ENCODE data around the gene POTEF. TPM values are rescaled to one million over a fixed set of nuclear protein-coding genes. Genes with fewer than 3 reads are reported as not detected.
"Not testable (repeated sequence)": the region's sequence is repeated elsewhere in the genome, so short reads cannot be mapped to it uniquely, and the experiment has no call there.

The POTEF gene
- under 1 TPM in 2 of 5 donors, not detected in 3; 0.12 to 0.18 TPM for polyA plus RNA-seq (ENCODE audit: insufficient read depth in 1 of 5, insufficient read length in 5 of 5, low replicate concordance in 1 of 5)
- long read RNA-seq, donor 1: 0 reads
- long read RNA-seq, donor 2: 0 reads
- long read RNA-seq, donor 3: 0 reads
- long read RNA-seq, donor 4: 0 reads
- long read RNA-seq, donor 5: 0 reads
- long read RNA-seq, donor 6: 0 reads
- long read RNA-seq, donor 7: 0 reads
- long read RNA-seq, donor 8: 0 reads

DNA sequence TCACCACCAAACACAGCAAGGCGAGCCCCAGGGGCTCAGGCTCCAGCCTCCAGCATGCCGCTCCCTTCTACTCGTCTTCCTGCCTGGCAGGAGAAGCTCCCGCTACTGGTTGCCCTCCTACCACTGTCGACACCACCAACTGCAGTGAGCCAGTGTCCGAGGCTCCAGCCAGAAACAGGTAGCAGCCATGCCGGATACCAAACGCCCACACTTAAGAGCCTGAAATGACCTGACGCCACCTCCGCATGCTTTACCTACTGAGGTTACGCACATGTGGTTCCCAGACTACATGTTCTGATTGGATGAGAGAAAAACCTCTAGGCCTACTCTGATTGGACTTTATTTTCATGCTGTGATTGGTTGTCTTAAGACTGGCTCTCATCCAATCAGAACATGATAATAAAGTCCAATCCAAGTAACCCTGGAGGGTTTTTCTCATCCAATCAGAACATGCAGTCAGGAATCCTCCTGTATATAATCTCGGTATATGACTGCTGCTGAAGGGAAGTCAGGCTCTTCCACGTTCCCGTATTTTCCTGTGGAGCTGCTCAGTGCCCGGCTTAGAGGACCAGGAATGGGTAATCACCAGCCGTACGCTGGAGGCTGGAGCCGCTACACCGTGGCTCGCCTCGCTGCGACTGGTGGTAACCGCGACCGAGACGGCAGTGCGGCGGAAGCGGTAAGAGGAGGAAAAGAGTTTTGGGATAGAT is at the start of gene POTEF:
Gene POTEF, minus strand, starts transcription at position 103 of the 710 bp plus-strand sequence. CDS start 8,707 bp downstream, outside the sequence.
- DNase-seq: not testable (repeated sequence)

DNA sequence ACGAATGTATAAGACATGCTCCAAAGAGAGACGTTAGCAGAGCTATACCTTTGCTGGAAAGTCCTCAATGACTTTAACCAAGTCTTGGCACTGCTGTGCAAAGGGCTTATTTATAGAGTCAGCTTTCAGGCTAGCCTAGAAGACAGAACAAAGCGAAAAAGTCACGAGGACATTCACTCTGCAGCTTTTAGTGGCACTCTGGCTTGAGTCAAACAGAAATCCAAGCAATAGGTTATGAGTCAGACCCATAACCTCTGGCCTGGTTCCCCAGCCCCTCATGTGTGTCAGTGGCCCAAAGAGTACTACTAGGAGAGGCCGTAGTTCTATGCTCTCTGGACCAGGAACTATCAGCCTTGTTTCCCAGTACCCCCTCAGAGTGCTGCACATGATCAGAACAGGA is 45.8 kb upstream of the POTEF start:
- not testable (repeated sequence) for DNase-seq

DNA sequence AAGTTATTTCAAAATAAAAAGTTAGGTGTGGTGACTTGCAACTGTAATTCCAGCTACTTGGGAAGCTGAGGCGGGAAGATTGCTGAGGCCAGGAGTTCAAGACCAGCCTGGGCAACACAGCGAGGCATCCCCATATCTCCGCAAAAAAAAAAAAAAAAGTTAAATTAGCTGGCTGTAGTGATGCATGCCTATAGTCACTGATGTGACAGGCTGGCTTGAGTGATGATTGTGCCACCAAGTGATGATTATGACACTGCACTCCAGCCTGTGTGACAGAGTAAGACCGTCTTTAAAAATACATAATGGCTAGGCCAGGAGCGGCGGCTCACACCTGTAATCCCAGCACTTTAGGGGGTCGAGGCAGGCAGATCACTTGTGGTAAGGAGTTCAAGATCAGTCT is 40.9 kb upstream of the POTEF start:
- no peak for DNase-seq

DNA sequence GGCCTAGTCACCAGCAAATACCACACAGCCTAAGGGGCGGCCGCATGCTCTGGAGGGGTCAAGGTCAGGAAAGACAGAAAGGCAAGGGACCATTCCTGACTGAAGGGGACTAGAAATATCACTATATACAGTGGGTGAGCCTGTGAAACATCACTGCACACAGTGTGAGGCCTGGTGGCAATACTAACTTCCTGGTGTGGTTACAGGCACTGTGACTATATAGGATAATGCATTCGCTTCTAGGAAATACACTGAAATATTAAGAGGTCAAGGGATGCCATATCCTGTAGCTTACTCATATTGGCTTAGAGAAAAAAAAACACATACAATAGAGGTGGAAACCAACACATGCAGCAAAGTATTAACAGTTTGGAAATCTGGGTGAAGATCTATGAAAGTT is 40.1 kb upstream of the POTEF start:
- DNase-seq: not testable (repeated sequence)

DNA sequence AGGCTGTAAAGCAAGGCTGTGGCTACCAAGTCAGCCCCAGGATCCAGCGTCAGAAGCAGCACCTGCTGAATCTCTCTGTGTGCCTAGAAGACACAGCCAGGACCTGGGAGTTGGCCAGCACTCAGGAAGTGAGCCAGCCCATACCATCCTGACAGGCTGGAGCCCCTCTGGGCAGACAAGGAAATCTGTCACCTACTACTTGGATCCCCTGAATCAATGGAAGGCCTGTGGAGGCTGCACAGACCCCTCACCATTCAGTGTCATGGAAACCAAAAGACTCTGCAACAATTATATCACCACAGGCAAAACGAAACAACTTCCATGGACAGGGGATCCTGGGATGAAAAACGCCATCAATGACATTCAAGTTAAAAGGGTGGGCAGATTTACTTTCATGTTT is 37.6 kb upstream of the POTEF start:
- DNase-seq: not testable (repeated sequence)

DNA sequence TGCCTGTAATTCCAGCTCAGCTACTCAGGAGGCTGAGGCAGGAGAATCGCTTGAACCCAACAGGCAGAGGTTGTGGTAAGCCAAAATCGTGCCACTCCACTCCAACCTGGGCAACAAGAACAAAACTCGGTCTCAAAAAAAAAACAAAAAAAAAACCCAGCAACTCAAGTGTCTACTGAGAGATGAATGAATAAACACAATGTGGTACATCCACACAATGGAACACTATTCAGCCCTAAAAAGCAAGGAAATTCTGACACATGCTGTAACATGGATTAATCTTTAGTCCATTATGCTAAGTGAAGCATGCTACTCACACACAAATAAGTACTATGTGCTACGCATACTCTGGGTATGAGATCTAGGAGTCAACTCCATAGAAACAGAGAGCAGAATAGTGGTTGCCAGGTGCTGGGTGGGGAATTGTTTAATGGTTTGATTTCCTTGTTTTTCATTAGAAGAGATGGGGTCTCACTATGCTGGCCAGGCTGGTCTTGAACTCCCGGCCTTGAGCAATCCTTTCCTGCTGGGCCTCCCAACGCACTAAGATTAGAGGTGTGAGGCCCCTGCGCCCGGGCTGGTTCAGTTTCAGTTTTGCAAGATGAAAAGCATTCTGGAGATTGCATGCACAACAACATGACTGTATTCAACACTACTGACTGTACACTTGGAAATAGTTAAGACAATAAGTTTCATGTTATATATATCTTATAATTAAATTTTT is 36.4 kb upstream of the POTEF start:
- no peak for DNase-seq

DNA sequence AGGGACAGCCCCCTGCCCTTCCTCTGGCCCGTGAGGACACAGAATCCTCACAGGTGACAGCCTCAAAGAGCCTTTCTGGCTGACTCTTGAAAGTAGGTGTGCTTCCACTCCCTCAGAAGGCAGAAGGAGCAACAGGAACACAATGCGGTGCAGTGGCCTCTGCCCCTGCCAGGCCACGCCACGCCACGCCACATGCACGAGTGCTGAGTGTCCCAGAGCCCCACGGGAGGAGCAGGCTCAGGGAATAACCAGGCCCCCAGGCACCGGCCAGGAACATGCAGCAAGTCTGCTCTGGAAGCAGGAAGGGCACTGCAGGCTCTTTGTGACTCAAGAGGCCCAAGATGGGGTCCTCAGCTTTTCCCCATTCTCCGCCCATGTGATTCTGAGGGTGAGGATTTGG is 33.9 kb upstream of the POTEF start:
- DNase-seq: no peak

DNA sequence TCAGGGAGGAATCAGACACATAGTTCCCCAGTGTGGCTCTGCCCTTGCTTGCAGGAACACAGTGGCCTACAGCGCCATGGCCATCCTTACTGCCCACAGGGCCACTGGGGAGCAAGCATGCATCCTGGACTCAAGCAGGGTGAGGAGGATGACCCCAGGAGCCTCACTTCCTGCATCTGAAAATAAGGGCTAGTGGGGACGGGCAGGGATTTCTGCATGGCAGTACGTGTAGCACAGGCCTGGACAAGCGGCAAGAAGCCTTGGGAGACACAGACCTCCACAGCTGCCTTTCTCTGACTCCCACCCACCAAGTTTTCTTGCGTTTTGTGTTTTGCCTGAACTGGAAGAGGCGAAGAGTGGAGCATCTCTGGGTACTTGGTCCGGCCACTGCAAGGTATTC is 33.5 kb upstream of the POTEF start:
- DNase-seq: not testable (repeated sequence)

DNA sequence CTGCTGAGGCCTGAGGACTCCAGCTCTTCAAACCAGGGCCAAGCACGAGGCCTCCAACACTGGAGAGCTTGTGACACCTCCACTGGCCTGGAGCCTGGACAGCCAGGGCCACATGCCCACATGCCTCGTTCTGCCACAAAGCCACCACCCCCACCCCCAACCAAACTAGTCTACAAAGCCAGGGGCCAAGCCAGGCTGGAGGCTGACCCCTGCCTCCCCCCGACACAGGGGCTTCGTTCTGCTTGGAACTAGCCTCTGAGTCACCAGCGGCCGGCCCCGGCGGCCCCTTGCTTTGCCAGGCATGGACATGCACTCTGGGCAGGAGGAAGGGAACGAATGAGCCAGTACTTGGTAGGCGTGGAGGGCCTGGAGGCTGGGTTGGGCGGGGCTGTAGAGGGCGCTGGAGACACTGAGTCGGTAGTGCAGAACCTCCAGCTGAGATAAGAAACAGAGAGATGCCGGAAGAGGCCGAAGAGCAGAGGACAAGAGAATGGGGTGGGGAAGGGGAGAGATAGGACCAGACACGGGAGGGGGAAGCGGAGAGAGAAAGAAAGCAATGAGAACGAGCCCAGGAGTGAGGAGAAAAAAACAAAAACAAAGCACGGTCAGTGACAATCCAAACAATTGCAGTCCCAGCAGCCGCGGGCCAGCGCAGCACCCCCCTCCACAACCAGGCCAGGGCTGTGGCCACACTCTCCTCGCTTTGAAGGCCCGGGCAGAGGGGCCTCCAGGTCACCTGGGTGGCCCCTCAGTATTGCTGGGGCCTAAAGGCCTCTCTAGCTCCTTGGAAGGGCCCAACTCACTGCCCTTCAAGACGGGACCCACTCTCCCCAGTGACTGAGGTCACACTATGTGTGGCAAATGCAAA is 32.0 kb upstream of the POTEF start:
- not testable (repeated sequence) for DNase-seq

DNA sequence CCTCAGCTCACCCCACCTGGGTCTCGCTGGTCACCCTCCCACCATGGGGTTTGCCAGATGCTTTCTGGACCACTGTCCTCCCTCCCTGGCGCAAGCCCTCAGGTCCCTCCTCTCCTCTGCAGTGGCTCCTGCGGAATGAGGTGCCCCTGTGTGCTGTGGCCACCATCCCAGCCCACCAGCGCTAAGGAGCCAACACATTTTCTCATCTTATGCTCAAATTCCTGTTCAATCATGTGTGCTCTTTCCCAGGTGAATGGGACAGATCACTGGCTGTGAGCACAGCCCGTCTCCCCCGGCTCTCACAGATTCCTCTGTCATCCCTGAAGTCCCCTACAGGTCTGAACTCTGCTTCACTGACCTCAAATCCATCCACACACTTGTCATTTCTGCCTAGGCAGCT is 31.1 kb upstream of the POTEF start:
- DNase-seq: no peak

DNA sequence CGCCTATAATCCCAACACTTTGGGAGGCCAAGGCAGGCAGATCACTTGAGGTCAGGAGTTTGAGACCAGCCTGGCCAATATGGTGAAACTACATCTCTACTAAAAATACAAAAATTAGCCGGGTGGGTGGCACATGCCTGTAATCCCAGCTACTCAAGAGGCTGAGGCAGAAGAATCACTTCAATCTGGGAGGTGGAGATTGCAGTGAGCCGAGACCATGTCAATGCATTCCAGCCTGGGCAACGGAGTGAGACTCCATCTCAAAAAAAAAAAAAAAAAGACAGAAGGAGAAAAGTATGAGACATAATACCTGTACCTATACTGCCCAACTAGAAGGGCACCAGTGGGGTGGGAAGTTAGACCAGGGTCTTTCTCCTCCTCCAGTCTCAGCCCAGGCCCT is 30.4 kb upstream of the POTEF start:
- not testable (repeated sequence) for DNase-seq

DNA sequence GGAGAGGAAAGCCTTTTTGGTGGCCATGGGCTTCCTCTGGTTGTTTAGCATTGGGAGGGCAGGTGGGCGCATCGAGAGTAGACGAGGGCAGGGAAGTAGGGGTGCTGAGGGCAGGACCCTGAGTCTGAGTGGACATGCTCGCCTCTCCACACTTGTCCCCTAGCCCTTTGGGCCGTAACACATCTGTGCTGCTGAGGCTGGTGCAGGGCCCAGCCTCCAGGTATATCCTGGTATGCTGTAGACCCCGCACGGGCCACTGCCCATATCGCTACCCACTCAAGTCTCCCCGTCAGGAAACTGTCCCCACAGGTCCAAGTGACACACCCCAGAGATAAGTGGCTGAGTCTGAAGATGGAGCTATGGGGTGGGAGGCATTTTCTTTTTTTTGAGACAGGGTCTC is 29.6 kb upstream of the POTEF start:
- DNase-seq: no peak

DNA sequence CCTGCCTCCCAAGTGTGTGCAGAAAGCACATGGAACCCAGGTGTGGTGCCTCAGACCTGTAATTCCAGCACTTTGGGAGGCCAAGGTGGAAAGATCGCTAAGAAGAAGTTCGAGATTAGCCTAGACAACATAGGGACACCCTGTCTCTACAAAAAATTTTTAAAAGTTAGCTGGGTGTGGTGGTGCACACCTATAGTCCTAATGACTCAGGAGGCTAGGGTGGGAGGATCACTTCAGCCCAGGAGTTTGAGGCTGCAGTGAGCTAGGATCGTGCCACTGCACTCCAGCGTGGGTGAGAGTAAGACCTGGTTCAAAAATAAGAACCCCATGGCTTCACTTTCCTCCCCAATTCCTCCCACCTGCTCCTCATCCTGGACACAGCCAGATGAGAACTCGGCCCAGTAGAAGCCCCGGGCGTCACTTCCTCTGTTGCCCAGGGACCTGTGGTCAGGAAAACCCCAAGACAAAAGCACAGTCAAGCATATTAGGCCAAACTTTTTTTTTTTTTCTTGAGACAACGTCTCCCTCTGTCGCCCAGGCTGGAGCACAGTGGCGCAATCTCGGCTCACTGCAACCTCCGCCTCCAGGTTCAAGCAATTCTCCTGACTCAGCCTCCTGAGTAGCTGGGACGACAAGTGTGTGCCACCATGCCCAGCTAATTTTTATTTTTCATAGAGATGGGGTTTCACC is 28.9 kb upstream of the POTEF start:
- not testable (repeated sequence) for DNase-seq

DNA sequence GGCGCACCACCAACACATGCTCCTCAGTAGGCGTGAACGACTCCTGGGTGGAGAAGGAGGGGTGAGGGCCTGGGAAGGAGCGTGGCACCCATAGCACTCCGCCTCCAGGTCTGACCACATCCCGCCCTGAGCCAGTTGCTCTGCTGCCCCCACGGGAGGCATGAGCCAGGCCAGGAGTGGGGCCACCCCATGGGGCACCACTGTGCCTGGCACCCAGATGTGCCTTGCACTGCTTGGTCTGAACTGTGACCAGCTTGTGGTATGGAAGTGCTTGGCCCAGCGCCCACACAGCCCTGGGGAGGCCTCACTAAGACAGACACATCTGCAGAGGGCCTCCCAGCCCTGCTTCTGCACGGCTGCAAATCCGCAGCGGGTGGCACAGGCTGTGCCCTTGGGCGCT is 28.3 kb upstream of the POTEF start:
- DNase-seq: not testable (repeated sequence)

DNA sequence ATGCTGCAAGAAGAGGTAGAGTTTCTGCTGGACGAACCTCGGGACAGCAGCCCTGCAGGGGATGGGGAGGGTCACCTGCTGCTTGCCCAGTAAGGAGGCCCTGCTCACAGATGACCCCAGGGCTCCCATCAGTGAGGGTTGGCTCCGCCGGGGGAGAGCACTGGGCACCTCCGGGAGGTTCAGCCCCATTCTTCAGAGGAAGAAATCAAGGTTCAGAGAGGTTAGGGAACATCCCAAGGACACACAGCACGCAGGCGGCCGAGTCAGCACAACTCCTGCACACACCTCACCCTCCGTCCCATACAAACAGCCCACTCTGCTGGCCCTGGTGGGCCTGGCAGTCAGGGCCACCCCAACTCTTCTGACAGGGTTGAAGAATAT is 27.6 kb upstream of the POTEF start:
- no peak for DNase-seq

DNA sequence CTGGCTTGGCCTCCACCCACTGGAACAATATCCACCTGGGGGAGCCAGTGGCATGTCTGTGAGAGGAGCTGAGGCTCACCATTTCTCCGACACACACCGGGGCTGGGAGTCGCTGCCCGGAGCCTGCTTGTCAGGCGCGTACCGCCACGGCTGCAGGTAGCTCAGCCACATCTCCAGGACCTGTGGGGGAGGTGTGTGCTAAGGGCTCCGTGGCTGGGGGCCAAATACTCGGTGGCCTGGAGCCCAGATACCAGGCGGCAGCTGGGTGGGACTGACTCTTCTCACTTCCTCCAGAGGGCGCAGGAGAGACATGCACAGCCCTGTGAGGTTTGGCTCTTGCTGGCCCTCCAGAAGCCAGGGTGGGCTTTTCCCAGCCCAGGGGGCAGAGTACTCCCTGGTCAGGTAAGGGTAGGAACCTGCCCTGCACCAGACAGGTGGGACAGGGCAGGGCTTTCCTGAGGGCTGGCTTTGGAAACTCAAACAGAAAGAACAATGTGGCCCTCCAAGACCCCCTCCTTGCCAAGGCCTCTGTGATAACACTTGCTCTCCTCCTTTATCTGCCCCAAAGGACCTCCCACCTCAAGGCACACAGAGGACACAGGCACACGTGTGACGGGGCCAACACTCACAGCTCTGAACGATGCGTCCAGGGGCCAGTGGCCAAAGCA is 27.1 kb upstream of the POTEF start:
- peak; percentile 36 to 51 for DNase-seq

DNA sequence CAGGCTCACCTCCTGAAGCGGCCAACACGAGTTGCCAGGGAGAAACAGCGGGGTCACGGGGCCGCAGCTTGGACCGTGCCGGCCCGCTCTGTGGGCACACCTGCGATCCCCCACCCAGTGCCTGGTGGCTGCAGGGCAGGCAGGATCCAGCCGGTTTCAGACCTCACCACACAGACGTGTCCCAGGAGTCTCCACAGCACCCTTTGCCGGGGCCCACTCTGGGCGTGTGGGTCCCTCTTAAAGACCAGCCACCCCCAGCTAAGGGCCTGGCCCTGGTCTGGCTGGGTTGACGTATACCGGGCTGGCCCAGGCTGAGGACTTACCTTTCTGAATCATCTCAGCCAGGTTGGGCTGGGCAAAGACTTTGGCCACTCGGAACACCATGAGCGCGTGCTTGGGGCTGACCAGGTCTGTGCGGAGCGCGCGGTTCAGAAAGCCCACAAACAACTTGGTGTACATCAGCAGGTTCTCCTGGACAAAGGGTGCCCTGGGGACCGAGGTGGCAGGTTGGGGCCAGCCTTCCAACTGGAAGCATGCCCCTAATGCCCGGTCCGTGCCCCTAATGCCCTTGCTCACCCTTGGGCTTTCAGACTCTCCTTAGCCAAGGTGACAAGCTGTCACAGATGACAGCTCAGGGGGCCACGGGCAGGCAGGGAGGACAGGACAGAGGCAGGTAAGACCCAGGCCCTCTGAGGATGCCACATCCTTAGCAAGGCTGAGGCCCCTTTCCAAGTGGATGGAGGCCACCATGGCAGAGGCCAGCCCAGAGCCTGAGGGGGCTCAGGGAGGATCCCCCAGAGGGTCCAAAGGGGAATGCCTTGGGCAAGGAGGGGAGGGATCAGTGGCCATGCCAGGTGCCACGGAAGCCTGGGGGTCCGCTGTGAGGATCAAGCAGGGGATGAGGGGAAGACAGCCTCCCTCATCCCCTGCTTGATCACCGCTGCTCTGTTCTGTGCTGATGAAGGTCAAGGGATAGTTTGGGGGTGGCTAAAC is 26.0 kb upstream of the POTEF start:
- DNase-seq: no peak

DNA sequence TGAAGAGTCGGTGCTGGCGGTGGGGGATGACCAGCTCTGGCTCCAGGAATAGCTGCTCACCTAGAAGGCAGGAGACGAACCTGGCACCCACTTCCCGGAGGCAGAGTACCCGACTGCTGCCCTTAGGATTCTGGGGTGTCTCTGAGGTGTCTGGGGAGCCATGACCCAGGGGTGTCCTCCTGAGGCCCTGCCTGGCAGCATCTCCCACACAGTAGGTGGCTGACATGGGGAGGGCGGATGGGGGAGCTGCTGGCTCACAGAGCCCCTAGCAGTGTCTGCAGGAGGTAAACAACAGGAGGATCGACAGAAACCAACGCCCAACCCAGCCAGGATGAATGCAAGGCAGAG is 25.4 kb upstream of the POTEF start:
- not testable (repeated sequence) for DNase-seq

DNA sequence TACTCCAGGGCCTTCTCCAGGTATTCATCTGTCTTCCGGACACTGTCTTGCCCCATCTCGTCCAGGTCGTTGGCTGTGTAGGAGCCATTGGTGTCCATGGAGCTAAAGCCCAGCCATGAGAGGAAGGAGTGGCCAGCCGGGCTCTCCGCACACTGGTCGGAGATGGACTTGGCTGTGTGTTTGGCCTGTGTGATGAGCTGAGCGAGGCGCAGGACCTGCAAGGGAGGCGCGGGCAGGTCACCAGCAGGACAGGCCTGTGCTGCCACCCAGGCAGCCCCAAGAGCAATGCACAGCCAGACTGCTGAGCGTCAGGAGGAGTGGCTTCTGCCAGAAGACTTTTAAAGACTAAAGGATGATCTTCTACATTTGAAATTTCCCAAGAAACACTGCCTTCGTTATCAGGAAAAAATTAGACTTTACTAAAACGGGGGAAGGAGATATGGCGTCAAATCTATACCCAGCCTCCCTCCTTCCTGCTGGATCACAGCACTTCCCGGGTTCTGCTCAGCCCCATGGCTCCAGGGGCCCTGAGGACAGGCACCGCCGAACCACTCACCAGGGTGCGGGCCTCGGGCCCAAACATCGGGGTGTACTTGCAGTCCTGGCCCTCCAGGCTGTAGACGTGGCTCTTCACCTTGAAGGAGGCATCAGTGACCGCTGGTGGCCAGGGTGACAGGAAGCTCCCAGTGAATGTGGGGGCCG is 24.9 kb upstream of the POTEF start:
- not testable (repeated sequence) for DNase-seq

Data from right lung (tissue), 10 donors.